Keratinocyte (primary cell): ENCODE data around the gene SHISA8.

Experiments used
- EZH2 ChIP-seq: IDR thresholded peaks from one replicate; pipeline ENCODE4 v1.6.1; 2012; ENCODE audit warnings: inconsistent platforms, mild to moderate bottlenecking, low read length, moderate library complexity
- TF ChIP-seq, protein P1 (sequence below), 3 experiments: IDR thresholded peaks in 1 of 3; conservative IDR thresholded peaks in 1 of 3; optimal IDR thresholded peaks in 1 of 3; 2 replicates in 2 of 3; 3 replicates in 1 of 3; pipeline versions ENCODE3 to v1.5.1; 2011; ENCODE audit warnings: low read length in 3 of 3, mild to moderate bottlenecking in 3 of 3, moderate library complexity in 2 of 3, control low read depth in 1 of 3, inconsistent platforms in 1 of 3; ENCODE audit not compliant: insufficient read depth in 2 of 3; ENCODE audit errors: extremely low read depth in 1 of 3

DNA sequence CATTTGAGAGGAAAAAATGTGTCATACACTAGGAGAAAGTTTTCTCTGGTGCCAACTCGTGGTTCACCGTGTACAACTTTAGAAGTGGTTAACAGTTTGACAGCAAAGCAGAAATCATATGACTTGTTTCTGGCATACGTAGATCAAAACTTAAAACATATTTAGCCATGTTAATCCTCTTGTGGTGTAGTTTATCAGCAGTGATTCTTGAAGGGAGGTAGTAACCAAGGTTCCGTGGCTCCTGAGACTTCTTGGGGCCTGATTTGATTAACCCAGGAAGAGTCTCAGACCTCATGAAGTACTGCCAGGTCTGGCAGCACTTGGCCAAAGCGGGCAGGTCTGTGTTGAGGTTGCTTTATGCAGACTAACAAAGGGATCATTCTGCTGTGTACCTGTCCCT is 41.5 kb downstream of the SHISA8 start:
- TF ChIP-seq, protein P1, sequence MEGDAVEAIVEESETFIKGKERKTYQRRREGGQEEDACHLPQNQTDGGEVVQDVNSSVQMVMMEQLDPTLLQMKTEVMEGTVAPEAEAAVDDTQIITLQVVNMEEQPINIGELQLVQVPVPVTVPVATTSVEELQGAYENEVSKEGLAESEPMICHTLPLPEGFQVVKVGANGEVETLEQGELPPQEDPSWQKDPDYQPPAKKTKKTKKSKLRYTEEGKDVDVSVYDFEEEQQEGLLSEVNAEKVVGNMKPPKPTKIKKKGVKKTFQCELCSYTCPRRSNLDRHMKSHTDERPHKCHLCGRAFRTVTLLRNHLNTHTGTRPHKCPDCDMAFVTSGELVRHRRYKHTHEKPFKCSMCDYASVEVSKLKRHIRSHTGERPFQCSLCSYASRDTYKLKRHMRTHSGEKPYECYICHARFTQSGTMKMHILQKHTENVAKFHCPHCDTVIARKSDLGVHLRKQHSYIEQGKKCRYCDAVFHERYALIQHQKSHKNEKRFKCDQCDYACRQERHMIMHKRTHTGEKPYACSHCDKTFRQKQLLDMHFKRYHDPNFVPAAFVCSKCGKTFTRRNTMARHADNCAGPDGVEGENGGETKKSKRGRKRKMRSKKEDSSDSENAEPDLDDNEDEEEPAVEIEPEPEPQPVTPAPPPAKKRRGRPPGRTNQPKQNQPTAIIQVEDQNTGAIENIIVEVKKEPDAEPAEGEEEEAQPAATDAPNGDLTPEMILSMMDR (optimal IDR thresholded peaks at IDR 0.05 in 1 of 3, IDR thresholded peaks at IDR 0.05 in 1 of 3, conservative IDR thresholded peaks at IDR 0.05 in 1 of 3; ENCODE audit: extremely low read depth in 1 of 3, insufficient read depth in 2 of 3, low read length in 3 of 3): no peak
- TF ChIP-seq EZH2: no peak
